BLaER1 (cell line): Measurements from ENCODE around the gene EBF3.

ENCODE experiments used
- H3K27ac ChIP-seq: shearing (Covaris generic); formaldehyde crosslinking; 2 replicates; pipeline ENCODE4 v1.8.1; 2022
- H3K27me3 ChIP-seq: shearing (Covaris generic); formaldehyde crosslinking; 2 replicates; pipeline ENCODE4 v1.8.1; 2022
- H3K36me3 ChIP-seq: shearing (Covaris generic); formaldehyde crosslinking; 2 replicates; pipeline ENCODE4 v1.8.1; 2022
- H3K4me1 ChIP-seq: shearing (Covaris generic); formaldehyde crosslinking; 2 replicates; pipeline ENCODE4 v1.8.1; 2022
- H3K4me2 ChIP-seq: shearing (Covaris generic); formaldehyde crosslinking; 2 replicates; pipeline ENCODE4 v1.8.1; 2022
- H3K4me3 ChIP-seq: shearing (Covaris generic); formaldehyde crosslinking; 2 replicates; pipeline ENCODE4 v1.8.1; 2022
- H3K9ac ChIP-seq: shearing (Covaris generic); formaldehyde crosslinking; 2 replicates; pipeline ENCODE4 v1.8.1; 2022
- H3K9me3 ChIP-seq: shearing (Covaris generic); formaldehyde crosslinking; 2 replicates; pipeline ENCODE4 v1.8.1; 2022
- H4K20me1 ChIP-seq: shearing (Covaris generic); formaldehyde crosslinking; 2 replicates; pipeline ENCODE4 v1.8.1; 2022
- Cebpa-rat ChIP-seq: shearing (Covaris generic); IDR thresholded peaks from 2 replicates; pipeline ENCODE4 v1.8.1; 2022

Gene EBF3

DNA sequence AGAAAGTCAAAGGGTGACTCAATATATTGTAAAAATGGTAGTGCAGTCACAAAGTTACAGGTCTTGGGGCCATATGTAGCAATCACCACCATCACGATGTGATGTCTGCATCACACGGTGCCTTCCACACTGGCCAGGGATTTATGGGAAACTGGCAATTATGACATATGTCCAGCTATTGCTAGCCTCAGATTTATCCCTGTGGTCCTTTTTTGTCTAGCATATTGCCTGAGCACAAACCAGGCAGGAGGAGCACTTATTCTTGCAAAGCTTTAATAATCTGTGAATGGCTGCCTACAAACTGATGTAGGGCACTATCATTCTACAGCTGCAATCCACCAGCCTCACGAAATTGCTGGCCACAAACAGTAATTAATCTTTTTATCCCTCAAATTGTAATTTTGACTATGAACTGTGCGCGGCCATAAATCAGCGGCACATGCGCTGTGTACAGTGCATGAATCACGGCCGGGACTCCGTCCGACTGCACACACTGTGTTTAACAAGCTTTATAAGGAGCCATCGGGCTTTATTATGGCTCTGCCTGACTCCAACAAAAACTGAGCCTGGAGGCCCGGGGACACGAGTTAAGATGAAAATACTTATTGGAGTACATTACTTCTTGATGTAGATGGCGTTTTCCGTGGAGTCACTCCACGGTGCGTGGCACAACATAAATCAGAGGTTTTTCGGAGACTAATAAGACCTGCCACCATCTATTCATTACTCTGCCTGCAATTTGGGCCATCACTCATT is 115.2 kb downstream of the EBF3 start:
- H3K4me1 ChIP-seq: no peaks in the 10 kb centered on the region
- no peak overlapping the region for H3K27ac ChIP-seq
- no peak overlapping the region for H3K4me3 ChIP-seq

DNA sequence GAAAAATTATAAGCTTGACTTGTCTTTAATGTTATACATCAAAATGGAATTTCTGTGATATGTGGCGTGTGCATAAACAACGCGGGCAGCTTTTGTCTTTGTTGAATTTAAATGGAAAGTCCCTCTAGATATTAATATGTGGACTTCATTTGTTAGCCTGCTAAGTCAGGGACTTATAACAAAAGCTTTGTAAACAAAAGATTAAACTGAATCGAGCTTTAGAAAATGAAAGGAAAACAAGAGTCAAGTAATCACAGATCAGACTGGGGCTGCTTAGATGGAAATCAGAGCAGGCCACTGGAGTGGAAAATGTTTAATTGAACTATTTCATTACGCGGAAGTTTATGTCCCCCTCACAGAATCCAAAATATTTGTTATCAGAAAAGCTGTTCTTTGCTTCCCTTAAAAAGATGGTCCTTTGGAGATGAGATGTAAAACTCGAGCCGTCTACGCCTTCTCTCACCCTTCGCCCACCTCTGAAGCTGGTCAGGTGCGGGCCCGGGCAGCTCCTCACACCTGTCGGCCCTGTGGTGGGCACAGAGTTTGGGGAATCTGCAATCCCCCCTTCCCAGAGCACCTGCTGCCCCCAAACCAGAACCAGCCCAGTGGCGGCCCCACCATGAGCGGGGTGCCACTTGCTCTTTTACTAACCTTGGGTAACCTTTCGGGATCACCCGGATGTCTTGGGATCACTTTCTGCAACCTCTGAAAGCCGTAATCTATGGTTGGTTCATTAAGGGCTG is 116.2 kb downstream of the EBF3 start:
- H3K27me3 ChIP-seq: no peaks in the 10 kb centered on the region
- no peaks in the 10 kb centered on the region for H3K4me1 ChIP-seq
- H3K4me2 ChIP-seq: no peak overlapping the region
- no peaks in the 10 kb centered on the region for H4K20me1 ChIP-seq
- H3K9ac ChIP-seq: no peak overlapping the region
- no peaks in the 10 kb centered on the region for H3K36me3 ChIP-seq
- no peak overlapping the region for H3K4me3 ChIP-seq
- H3K9me3 ChIP-seq: no peaks in the 10 kb centered on the region
- H3K27ac ChIP-seq: no peak overlapping the region
- no peak for TF ChIP-seq Cebpa-rat

More for the DNA sequence above, 115.2 kb downstream of the EBF3 start:
- no peak for TF ChIP-seq Cebpa-rat
- Histone ChIP-seq H3K9ac (no peak overlapping the region), H4K20me1 (no peaks in the 10 kb centered on the region), H3K4me2 (no peak overlapping the region), H3K27me3 (no peaks in the 10 kb centered on the region), H3K9me3 (no peaks in the 10 kb centered on the region), H3K36me3 (no peaks in the 10 kb centered on the region)

DNA sequence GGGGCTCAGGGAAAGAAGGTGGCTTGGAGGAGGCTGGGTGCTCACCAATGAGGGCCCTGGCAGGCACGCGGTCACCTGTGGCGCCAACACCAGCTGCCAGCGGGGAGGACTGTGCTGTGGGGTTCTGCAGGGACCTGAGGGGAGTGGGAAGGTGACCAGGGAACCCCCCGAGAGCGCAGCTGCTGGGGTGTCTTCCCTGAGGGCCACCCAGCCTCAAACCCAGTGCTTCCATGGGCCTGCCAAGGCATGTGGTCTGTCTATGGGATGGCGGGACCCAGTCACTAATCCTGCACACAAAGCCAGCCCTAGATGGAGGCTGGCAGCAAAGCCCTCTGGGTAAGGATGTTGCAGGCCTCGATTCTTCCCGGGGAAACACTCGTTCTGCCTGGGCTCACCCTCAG is 117.1 kb downstream of the EBF3 start:
- Histone ChIP-seq H3K4me1 (no peaks in the 10 kb centered on the region), H3K36me3 (no peaks in the 10 kb centered on the region), H3K27me3 (no peaks in the 10 kb centered on the region), H3K4me2 (no peak overlapping the region), H4K20me1 (no peaks in the 10 kb centered on the region), H3K9me3 (no peaks in the 10 kb centered on the region), H3K4me3 (no peak overlapping the region), H3K27ac (no peak overlapping the region), H3K9ac (no peak overlapping the region)
- no peak for TF ChIP-seq Cebpa-rat

DNA sequence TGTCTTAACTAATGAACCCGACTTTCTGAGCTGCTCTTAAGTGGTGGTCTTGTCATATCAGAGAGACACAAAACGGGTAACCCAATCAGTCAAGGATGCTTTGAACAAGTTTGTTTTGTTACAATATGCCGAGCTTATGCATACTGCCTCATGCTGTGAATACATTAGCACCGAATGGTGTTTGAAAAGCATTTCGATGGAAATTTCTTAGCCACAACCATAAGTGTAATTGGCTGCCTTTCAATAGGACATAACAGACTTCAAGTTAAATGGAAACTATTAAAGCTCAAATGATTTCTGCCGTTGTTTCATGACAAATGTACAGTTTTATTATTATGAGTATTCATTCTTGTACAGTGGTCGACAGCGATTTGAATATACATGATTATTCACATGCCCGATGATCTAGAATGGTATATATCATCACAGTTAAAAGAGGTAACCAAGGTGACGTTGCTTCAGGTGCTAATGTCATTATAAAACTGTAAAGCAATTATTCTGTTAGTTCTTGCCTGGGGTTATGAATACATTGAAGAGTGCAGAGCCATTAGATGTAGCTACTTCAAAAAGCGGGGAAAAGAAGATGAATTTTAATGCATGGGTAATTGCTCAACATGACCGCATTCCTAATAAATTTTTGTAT is 118.8 kb downstream of the EBF3 start:
- no peak overlapping the region for H3K4me3 ChIP-seq
- no peaks in the 10 kb centered on the region for H3K4me1 ChIP-seq
- H4K20me1 ChIP-seq: no peaks in the 10 kb centered on the region
- no peaks in the 10 kb centered on the region for H3K36me3 ChIP-seq
- no peaks in the 10 kb centered on the region for H3K27me3 ChIP-seq
- H3K4me2 ChIP-seq: no peak overlapping the region
- H3K27ac ChIP-seq: no peak overlapping the region
- H3K9ac ChIP-seq: no peak overlapping the region
- no peaks in the 10 kb centered on the region for H3K9me3 ChIP-seq
- TF ChIP-seq Cebpa-rat: no peak

DNA sequence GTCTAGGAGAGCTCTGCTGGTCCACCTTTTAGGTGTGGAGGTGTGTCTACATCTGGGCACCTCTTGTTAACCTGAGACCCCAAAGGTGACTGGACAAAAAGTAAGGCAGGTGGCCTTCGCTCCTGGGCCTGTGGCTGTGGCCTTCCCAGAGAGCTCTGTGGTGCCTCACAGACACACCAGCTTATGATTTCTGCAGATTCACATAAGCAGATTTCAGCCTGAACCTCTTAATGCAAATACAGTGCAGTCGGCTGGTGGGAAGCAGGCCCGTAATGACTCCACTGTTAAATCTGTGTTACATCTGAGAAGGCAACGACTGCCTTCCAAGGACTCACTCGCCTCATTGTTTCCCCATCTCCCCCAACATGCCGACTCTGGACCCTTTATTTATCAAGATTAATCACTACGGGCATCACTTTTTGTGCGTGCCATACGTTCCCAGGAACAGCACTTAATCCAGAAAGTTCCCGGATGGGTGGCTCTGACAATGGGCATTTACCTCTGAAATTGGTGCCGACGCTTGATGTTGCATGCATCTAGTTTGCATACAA is 119.8 kb downstream of the EBF3 start:
- Histone ChIP-seq H3K4me2 (no peak overlapping the region), H3K36me3 (no peaks in the 10 kb centered on the region; the same call in 1 of the 2 replicates), H3K9me3 (no peaks in the 10 kb centered on the region), H3K27me3 (no peaks in the 10 kb centered on the region), H3K4me1 (no peaks in the 10 kb centered on the region), H4K20me1 (no peaks in the 10 kb centered on the region), H3K27ac (no peak overlapping the region), H3K4me3 (no peak overlapping the region), H3K9ac (no peak overlapping the region)
- TF ChIP-seq Cebpa-rat: no peak

DNA sequence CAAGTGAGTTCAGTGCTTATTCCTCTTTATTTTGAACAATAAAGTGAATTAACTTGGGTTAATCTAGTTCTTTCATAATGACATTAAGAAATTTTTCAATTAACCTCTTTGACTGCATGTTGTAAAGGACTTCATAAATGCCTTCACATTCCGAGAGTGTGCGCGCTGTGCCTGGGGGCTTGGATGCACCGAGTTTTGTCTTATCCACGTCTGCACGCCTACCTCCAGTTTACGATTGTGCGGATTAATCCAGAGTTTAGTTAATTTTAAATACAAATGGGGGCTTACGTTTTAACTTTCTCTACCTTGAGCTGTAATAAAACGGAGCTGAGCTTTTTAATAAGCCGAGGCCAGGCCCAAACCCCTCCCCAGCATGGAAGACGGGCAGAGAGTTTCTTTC is 120.4 kb downstream of the EBF3 start:
- no peaks in the 10 kb centered on the region for H3K4me1 ChIP-seq
- H3K36me3 ChIP-seq: no peaks in the 10 kb centered on the region; the same call in 1 of the 2 replicates
- no peak for TF ChIP-seq Cebpa-rat
- H3K27me3 ChIP-seq: no peaks in the 10 kb centered on the region
- H3K27ac ChIP-seq: no peak overlapping the region
- H3K9ac ChIP-seq: no peak overlapping the region
- no peaks in the 10 kb centered on the region for H4K20me1 ChIP-seq
- no peak overlapping the region for H3K4me2 ChIP-seq
- H3K9me3 ChIP-seq: no peaks in the 10 kb centered on the region
- H3K4me3 ChIP-seq: no peak overlapping the region

DNA sequence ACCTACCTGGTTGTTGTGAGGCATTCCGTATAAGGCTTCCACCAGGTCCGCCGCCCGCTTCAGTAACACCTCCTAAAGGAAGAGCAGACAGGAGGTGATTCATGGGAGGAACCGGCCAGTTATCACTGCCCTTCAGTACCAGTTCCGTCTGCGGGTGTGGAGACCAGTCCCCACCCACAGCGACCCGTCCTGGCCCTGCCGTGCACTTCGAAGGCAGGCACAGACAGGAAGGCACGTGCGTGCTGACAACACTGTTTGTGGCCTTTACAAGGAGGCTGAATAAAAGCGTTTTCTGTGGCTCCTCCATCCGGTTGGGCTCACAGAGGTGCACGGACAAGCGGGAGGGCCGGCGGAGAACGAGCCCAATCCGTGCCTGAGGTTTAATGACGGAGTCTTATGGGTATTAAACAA is 120.9 kb downstream of the EBF3 start:
- TF ChIP-seq Cebpa-rat: no peak
- Histone ChIP-seq H4K20me1 (no peaks in the 10 kb centered on the region), H3K36me3 (no peaks in the 10 kb centered on the region; the same call in 1 of the 2 replicates), H3K9ac (no peak overlapping the region), H3K27ac (no peak overlapping the region), H3K27me3 (no peaks in the 10 kb centered on the region), H3K4me1 (no peaks in the 10 kb centered on the region), H3K9me3 (no peaks in the 10 kb centered on the region), H3K4me2 (no peak overlapping the region), H3K4me3 (no peak overlapping the region)

DNA sequence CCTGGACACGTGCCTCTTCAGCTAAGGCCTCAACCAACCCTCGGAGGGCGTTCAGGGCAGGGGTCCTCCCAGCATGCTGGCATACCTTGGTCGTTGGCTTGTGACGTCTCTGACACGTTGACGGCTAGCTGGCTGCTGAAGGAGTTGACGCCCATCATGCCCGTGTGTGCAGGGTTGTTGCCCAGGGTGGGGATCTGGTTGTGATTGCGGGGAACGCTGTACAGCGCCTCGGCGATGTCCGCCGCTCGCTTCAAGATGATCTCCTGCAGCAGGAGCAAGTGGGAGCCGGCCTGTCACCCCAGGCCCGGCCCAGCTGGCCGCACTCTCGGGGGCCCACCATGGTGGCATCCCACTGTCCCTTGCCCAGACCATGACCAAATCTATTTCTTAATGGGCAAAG is 122.0 kb downstream of the EBF3 start:
- Histone ChIP-seq H3K9me3 (no peaks in the 10 kb centered on the region), H4K20me1 (no peaks in the 10 kb centered on the region), H3K9ac (no peak overlapping the region), H3K27me3 (no peaks in the 10 kb centered on the region), H3K36me3 (no peaks in the 10 kb centered on the region; the same call in 1 of the 2 replicates), H3K4me2 (no peak overlapping the region), H3K27ac (no peak overlapping the region), H3K4me3 (no peak overlapping the region), H3K4me1 (no peaks in the 10 kb centered on the region)
- no peak for TF ChIP-seq Cebpa-rat

DNA sequence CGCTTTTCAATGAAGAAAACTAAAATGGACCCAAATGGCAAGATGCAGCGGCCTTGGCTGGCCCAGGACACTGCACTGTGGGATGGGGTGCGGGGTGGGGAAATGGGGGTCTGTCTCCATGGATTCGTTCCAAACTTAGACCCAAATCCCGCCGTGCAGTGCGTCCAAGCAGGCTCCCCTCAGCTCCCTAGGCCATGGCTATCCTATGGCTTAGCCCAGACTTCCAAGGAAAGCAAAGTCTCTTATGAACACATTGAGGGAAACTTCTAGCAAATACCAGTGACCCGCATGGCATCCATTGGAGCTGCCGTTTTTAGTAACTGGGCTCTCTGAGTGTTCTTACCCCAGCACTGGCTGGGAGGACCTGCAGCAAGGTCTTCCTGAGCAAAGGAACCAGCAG is 122.5 kb downstream of the EBF3 start:
- no peaks in the 10 kb centered on the region for H4K20me1 ChIP-seq
- H3K4me1 ChIP-seq: no peaks in the 10 kb centered on the region
- H3K36me3 ChIP-seq: no peaks in the 10 kb centered on the region; the same call in 1 of the 2 replicates
- no peak overlapping the region for H3K27ac ChIP-seq
- H3K4me3 ChIP-seq: no peak overlapping the region
- H3K9me3 ChIP-seq: no peaks in the 10 kb centered on the region
- no peak for TF ChIP-seq Cebpa-rat
- H3K27me3 ChIP-seq: no peaks in the 10 kb centered on the region
- no peak overlapping the region for H3K4me2 ChIP-seq
- no peak overlapping the region for H3K9ac ChIP-seq

DNA sequence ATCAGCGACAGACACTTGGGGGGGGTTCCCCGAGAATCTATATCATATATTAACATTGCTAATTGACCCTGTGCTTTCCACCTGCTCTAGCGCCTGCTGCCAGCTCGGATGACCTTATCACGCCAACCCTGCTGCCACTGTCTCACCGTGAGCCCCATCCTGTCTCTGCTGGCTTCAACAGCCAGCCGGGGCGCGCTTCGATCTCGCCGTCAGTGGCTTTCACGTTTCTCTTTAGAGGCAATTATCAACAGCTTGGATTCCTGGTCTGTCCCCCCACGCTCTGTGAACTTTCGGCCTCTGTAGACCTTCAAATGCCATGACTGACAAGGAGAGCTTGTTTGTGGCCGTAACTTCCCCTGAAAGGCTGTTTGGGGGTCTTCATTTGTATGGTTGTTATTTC is 123.0 kb downstream of the EBF3 start:
- Histone ChIP-seq H3K4me1 (no peaks in the 10 kb centered on the region), H3K4me2 (no peak overlapping the region), H3K9ac (no peak overlapping the region), H3K36me3 (no peaks in the 10 kb centered on the region; the same call in 1 of the 2 replicates), H3K4me3 (no peak overlapping the region), H3K27me3 (no peaks in the 10 kb centered on the region), H4K20me1 (no peaks in the 10 kb centered on the region), H3K9me3 (no peaks in the 10 kb centered on the region), H3K27ac (no peak overlapping the region)
- no peak for TF ChIP-seq Cebpa-rat
